ENCODE results near the gene ADAMTS2.

DNA sequence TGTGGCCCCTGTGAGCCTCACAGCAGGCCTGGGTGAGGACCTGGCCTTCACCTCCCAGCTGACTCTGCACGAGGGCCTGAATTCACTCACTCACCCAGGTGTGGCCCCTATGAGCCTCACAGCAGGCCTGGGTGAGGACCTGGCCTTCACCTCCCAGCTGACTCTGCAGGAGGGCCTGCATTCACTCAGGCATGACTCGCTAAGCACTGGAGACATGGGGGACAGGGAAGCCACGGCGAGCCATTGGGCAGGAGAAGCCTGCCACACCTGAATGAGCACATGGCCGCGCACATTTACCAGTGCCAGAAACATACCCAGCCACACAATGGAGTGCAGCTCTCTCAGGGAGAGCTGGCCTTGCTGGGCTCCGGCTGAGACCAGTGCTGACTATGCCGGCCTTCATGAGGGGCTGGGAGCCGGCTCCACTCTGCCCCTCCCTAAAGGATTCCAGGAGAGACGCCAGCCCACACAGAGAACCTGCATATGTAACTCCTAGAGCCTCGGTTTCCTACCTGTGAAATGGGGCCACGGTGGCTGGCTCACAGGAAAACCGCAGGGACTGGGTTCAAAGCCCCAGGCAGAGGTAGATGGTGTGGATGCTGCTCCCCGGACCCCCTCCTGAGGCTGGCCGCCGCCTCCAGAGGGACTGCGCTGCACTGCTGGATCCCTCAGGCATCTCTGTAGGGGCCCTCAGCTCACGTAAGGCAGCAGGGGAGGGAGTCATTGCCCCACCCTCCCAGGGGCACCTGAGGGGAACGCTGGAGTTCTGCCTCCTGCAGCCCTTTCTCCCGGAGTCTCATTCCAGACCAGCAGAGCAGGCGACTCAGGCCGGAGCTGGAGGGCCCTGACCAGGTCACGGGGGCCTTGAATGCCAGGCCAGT, 7.2 kb downstream of the ADAMTS2 start:
- TF ChIP-seq EZH2 (IDR thresholded peaks at IDR 0.05; ENCODE audit: insufficient read depth, poor library complexity, severe bottlenecking) (no peak), EZH2phosphoT487 (IDR thresholded peaks at IDR 0.05; ENCODE audit: insufficient read depth, low read depth) (no peak)
